ENCODE data around the gene TMEM95.
"Not testable (repeated sequence)": the region's sequence is repeated elsewhere in the genome, so short reads cannot be mapped to it uniquely, and the experiment has no call there.

Gene TMEM95

DNA sequence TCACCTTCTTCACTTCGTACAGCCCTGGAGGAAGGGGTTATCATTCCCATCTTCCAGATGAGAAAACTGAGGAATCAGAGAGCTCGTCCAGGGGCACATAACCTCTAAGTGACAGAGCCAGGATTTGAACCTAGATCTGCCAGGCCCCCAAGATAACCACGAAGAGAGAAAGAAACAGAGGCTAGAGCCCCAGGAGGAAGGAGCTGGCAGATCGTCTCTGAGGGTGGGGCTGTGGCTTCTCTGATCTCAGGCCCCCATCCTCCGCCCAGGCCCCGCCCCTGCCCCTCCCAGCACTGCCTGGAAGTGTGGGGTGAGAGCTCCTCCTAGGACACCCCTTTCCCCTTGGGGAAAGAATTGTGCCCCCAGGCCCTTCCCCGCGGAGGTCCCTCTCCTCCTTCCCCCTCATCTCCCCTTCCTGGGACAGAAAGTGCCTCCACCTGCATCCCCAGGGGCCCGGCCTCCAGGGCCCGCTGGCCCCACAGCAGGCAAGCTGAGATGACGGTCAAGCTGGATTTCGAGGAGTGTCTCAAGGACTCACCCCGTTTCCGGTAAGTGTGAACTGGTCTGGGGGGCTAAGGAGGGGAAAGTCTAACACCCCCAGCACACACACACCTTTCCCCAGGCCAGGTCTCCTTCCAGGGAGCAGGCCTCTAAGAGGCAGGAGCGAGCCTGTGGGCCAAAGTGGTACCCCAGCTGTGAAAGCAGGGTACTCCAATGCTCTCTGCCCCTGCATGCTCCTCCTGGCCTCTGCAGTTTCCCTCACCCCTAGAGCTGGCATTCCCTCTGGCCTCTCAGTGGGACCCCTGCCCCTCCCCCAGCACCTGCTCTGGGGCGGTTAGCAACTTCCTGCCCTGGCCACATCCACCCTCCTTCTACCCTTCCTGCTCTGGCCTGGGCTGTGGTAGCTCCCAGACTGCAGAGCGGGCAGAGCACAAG lies 18.4 kb upstream of the TMEM95 start, which contains the start of gene ACAP1:
ACAP1 (plus strand) TSS at position 290 of the 936 bp plus-strand sequence; CDS start at position 496, 206 bp downstream.
- no peak for DNase-seq (ENCODE audit: low read depth)
- TF ChIP-seq, protein P1, sequence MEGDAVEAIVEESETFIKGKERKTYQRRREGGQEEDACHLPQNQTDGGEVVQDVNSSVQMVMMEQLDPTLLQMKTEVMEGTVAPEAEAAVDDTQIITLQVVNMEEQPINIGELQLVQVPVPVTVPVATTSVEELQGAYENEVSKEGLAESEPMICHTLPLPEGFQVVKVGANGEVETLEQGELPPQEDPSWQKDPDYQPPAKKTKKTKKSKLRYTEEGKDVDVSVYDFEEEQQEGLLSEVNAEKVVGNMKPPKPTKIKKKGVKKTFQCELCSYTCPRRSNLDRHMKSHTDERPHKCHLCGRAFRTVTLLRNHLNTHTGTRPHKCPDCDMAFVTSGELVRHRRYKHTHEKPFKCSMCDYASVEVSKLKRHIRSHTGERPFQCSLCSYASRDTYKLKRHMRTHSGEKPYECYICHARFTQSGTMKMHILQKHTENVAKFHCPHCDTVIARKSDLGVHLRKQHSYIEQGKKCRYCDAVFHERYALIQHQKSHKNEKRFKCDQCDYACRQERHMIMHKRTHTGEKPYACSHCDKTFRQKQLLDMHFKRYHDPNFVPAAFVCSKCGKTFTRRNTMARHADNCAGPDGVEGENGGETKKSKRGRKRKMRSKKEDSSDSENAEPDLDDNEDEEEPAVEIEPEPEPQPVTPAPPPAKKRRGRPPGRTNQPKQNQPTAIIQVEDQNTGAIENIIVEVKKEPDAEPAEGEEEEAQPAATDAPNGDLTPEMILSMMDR (conservative IDR thresholded peaks at IDR 0.05; ENCODE audit: control insufficient read depth, insufficient read depth, low read depth, low read length), result no peak

DNA sequence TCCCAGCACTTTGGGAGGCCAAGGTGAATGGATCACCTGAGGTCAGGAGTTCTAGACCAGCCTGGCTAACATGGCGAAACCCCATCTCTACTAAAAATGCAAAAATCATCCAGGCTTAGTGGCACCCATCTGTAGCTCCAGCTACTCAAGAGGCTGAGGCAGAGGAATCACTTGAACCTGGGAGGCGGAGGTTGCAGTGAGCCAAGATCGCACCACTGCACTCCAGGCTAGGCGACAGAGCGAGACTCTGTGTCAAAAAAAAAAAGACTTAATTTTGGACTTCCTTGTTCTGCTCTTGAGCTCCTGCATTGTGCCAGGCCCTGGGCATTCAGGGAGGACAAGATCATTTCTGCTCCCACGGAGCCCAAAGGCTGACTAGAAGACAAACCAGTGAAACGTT lies 17.4 kb upstream of the TMEM95 start:
- not testable (repeated sequence) for DNase-seq (ENCODE audit: low read depth); H3K4me3 ChIP-seq (ENCODE audit: control insufficient read depth, low read depth, low read length)

More for the DNA sequence above, 18.4 kb upstream of the TMEM95 start, which contains the start of gene ACAP1:
- no peak within 1 kb of the TSS for H3K4me3 ChIP-seq (ENCODE audit: control insufficient read depth, low read depth, low read length)

DNA sequence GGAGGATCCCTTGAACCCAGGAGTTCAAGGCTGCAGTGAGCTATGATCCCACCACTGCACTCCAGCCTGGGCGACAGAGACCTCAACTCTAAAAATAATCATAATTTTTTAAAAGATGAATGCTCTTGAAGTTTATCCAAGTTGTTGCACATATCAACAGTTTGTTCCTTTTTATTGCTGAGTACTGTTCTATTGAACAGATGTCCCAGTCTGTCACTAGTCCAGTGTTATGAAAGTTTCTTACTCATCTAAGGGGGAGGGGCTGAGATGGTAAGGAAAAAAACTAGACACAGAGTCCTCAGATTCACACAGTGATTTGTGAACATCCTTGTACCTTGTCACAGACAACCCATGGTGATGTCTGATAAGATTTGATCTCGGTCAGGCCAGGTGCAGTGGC lies 14.8 kb upstream of the TMEM95 start:
- peak; percentile 44 for DNase-seq (ENCODE audit: low read depth)
- TF ChIP-seq, protein P1 (conservative IDR thresholded peaks at IDR 0.05; ENCODE audit: control insufficient read depth, insufficient read depth, low read depth, low read length), result no peak
- H3K4me3 ChIP-seq (ENCODE audit: control insufficient read depth, low read depth, low read length), result no peak overlapping the region

DNA sequence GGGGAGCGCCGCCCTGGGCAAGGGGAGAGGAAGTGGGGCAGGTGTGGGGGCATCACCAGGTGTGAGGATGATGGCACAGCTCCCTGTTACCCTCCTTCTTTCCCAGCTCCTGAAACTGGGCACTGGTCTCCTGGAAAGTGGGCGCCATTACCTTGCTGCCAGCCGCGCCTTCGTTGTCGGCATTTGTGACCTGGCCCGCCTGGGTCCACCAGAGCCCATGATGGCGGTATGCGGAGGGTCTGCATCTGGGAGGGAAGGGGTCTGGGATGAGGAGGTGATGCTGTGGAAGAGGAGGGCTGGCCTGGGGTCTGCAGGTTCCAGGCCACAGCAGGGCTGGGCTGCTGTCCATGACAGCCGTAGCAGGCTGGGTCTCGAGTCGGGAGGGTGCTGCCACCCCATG lies 13.1 kb upstream of the TMEM95 start:
- no peak for DNase-seq (ENCODE audit: low read depth)
- no peak overlapping the region for H3K4me3 ChIP-seq (ENCODE audit: control insufficient read depth, low read depth, low read length)
- TF ChIP-seq, protein P1 (conservative IDR thresholded peaks at IDR 0.05; ENCODE audit: control insufficient read depth, insufficient read depth, low read depth, low read length), result no peak

DNA sequence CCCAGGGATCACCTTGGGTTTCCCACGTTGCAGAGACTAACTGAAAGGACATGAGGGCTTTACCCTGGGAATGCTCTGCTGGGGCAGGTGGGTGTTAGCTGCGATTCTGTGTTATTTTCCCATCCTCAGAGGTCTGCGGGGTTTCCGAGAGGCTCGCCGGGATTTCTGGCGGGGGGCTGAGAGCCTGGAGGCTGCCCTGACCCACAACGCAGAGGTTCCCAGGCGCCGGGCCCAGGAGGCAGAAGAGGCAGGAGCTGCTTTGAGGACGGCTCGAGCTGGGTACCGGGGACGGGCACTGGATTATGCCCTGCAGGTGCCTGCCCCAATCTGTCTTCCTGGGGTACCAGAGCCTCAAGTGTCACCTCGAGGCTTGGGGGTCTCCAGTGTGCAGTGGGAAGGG lies 11.7 kb upstream of the TMEM95 start:
- TF ChIP-seq, protein P1 (conservative IDR thresholded peaks at IDR 0.05; ENCODE audit: control insufficient read depth, insufficient read depth, low read depth, low read length), result no peak
- no peak for DNase-seq (ENCODE audit: low read depth)
- H3K4me3 ChIP-seq (ENCODE audit: control insufficient read depth, low read depth, low read length), result no peak overlapping the region

DNA sequence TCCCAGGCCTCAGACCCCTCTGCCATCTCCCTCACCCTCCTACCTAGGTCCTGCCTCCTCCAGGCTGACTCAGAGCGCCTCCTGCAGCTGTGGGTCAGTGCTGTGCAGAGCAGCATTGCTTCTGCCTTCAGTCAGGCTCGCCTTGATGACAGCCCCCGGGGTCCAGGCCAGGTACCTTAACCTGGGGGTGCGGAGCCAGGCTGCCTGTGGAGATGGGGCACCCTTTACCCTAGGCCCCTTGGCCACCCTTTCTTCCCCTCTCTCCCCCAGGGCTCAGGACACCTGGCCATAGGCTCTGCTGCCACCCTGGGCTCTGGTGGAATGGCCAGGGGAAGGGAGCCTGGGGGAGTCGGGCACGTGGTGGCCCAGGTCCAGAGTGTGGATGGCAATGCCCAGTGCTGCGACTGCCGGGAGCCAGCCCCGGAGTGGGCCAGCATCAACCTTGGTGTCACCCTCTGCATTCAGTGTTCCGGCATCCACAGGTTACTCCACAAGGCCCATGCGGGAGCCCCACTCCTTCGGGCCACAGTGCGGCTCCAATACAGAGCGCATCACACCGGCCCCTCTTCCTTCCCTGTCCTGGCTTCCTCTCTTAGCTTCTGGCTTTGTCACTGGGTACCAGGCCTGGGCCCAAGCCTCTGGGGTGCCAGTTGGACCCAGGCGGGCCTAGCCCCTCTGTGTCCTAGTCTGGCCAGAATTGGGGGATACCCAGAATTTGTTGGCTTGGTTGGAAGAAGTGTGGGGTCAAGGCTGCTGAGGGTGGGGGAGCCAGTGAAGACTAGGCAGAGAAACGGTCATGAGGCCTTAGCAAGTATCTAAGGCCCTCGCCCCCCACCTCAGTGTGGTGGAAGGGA lies 8.0 kb upstream of the TMEM95 start:
- no peak overlapping the region for H3K4me3 ChIP-seq (ENCODE audit: control insufficient read depth, low read depth, low read length)
- TF ChIP-seq, protein P1 (conservative IDR thresholded peaks at IDR 0.05; ENCODE audit: control insufficient read depth, insufficient read depth, low read depth, low read length), result no peak
- no peak for DNase-seq (ENCODE audit: low read depth)
